A673 (cell line): ENCODE measurements around the gene HAUS3. TPM values are rescaled to one million over a fixed set of nuclear protein-coding genes. Genes with fewer than 3 reads are reported as not detected.
"Not testable (repeated sequence)": the region's sequence is repeated elsewhere in the genome, so short reads cannot be mapped to it uniquely, and the experiment has no call there.

Source experiments
- BruUV-seq: library from RNA; stranded (reverse); fragments of 400-500 nt; replicated peaks from 2 replicates; lab custom pipeline; 2021; lab: Mats Ljungman, UMichigan
- CTCF ChIA-PET: fragments of 300-600 bp; sonication (Branson Sonifier 250); formaldehyde crosslinking; loops from one replicate; lab custom pipeline; 2022; ENCODE audit warnings: antibody characterized with exemption; lab: Charles Lee
- POLR2A ChIA-PET: fragments of 300-600 bp; sonication (Branson Sonifier 250); formaldehyde crosslinking; loops from one replicate; lab custom pipeline; 2022; ENCODE audit warnings: antibody characterized with exemption; ENCODE audit not compliant: low non-redundant PET; lab: Charles Lee
- DNase-seq: peaks from one replicate; pipeline ENCODE4 v3.0.0-alpha.2; 2015; ENCODE audit warnings: low spot score
- H3K27ac ChIP-seq: fragments of 200-600 bp; sonication (generic); 2 replicates; pipeline ENCODE4 v1.5.1; 2016; ENCODE audit warnings: mixed run types, low read depth, mild to moderate bottlenecking, mixed read lengths, antibody characterized with exemption, low read length; ENCODE audit not compliant: poor library complexity, severe bottlenecking
- H3K27me3 ChIP-seq: fragments of 200-600 bp; sonication (generic); replicated peaks from 2 replicates; pipeline ENCODE4 v1.6.1; 2017; ENCODE audit warnings: mixed run types, low read depth, mild to moderate bottlenecking, mixed read lengths, antibody characterized with exemption, low read length; ENCODE audit not compliant: insufficient read depth, poor library complexity
- H3K36me3 ChIP-seq: fragments of 200-600 bp; sonication (generic); 2 replicates; pipeline ENCODE4 v1.6.1; 2016; ENCODE audit warnings: mixed run types, mild to moderate bottlenecking, mixed read lengths, antibody characterized with exemption, low read length; ENCODE audit not compliant: insufficient read depth, poor library complexity, severe bottlenecking
- H3K4me1 ChIP-seq: fragments of 200-600 bp; sonication (generic); 2 replicates; pipeline ENCODE4 v1.6.1; 2017; ENCODE audit warnings: mixed run types, mild to moderate bottlenecking, mixed read lengths, antibody characterized with exemption, low read length; ENCODE audit not compliant: insufficient read depth, poor library complexity, severe bottlenecking
- H3K4me3 ChIP-seq: fragments of 200-600 bp; sonication (generic); 2 replicates; pipeline ENCODE4 v1.5.1; 2016; ENCODE audit warnings: low read depth, mixed run types, mild to moderate bottlenecking, mixed read lengths, low read length; ENCODE audit not compliant: poor library complexity, severe bottlenecking
- H3K9me3 ChIP-seq: fragments of 200-600 bp; sonication (generic); 2 replicates; pipeline ENCODE4 v1.6.1; 2016; ENCODE audit warnings: mixed run types, low read depth, mild to moderate bottlenecking, mixed read lengths, antibody characterized with exemption, low read length; ENCODE audit not compliant: poor library complexity, severe bottlenecking
- CTCF ChIP-seq: fragments of 300-800, 200-600 bp; sonication (generic); conservative IDR thresholded peaks from 2 replicates; pipeline ENCODE4 v1.5.1; 2017; ENCODE audit warnings: low read depth, mild to moderate bottlenecking, antibody characterized with exemption, low read length, moderate library complexity, mixed read lengths
- EZH2 ChIP-seq: fragments of 200-600 bp; sonication (generic); IDR thresholded peaks from 2 replicates; pipeline ENCODE4 v1.6.1; 2017; ENCODE audit warnings: borderline replicate concordance, low read depth, mild to moderate bottlenecking, mixed read lengths, antibody characterized with exemption, low read length; ENCODE audit not compliant: poor library complexity, severe bottlenecking
- intact Hi-C: fragments of 100-400 bp; cut with micrococcal nuclease; formaldehyde crosslinking; loops from one replicate; pipeline ENCODE4 v1.10.0; 2022; ENCODE audit not compliant: unreplicated experiment
- total RNA-seq: library from RNA; stranded (reverse); gene quantifications from 2 replicates; pipeline ENCODE4 v1.2.3, GENCODE V29; 2021

HAUS3 gene
- total RNA-seq, 1 experiment from 2014 or later: 27.7 TPM

- Histone ChIP-seq H3K27ac (no peak overlapping the region), H3K36me3 (no peaks in the 10 kb centered on the region), H3K27me3 (no peaks in the 10 kb centered on the region), H3K4me3 (no peak overlapping the region), H3K4me1 (no peaks in the 10 kb centered on the region), H3K9me3 (no peaks in the 10 kb centered on the region)
- CTCF ChIA-PET: no interaction called here
- intact Hi-C loops: no loop called here
- no peak for DNase-seq
- TF ChIP-seq CTCF: no peak
- BruUV-seq: no TSS peak
- POLR2A ChIA-PET: no interaction called here
These were observed 34.8 kb upstream of the HAUS3 start for GRCh38 chr4:2276581-2277325.

GRCh38 chr4:2275546-2276251 is 33.8 kb upstream of the HAUS3 start:
- Histone ChIP-seq H3K4me1 (no peaks in the 10 kb centered on the region), H3K9me3 (no peaks in the 10 kb centered on the region), H3K36me3 (no peaks in the 10 kb centered on the region), H3K27me3 (no peaks in the 10 kb centered on the region), H3K4me3 (no peak overlapping the region), H3K27ac (no peak overlapping the region)
- POLR2A ChIA-PET: no interaction called here
- intact Hi-C loops: no loop called here
- TF ChIP-seq EZH2 (no peak), CTCF (no peak)
- CTCF ChIA-PET: interaction anchor here (0.6 kb wide), 1 partner anchor 15 kb away, joined by 3 read pairs; no protein-coding TSS in a partner anchor
- no peak for DNase-seq
- no TSS peak for BruUV-seq

- DNase-seq, H3K27ac ChIP-seq, CTCF ChIA-PET, POLR2A ChIA-PET, H3K36me3 ChIP-seq, H3K9me3 ChIP-seq, BruUV-seq, H3K4me1 ChIP-seq, intact Hi-C loops, H3K4me3 ChIP-seq, H3K27me3 ChIP-seq: not testable (repeated sequence)
These were observed 33.1 kb upstream of the HAUS3 start for GRCh38 chr4:2275044-2275397.
